GM10248 (cell line): Measurements from ENCODE around the gene MTSS2.

ENCODE experiments used
- CTCF ChIA-PET: fragments of 300-600 bp; sonication (Branson Sonifier 250); formaldehyde crosslinking; extraction: SDS; loops from one replicate; lab custom pipeline; 2021; ENCODE audit warnings: antibody characterized with exemption; lab: Yijun Ruan, JAX
- POLR2A ChIA-PET: fragments of 350-650 bp; sonication (Branson Sonifier 250); formaldehyde crosslinking; extraction: SDS; loops from one replicate; lab custom pipeline; 2020; ENCODE audit warnings: antibody characterized with exemption; lab: Yijun Ruan, JAX
- DNase-seq: peaks from one replicate; pipeline ENCODE4 v3.0.0; 2012; ENCODE audit errors: extremely low spot score
- TF ChIP-seq, protein P1 (sequence below): IDR thresholded peaks from 2 replicates; pipeline ENCODE4 v1.5.1; 2012; ENCODE audit warnings: mild to moderate bottlenecking, low read depth; ENCODE audit errors: extremely low read depth, missing control alignments, control extremely low read depth

Gene MTSS2

GRCh38 chr16:70659953-70660671 is 25.7 kb downstream of the MTSS2 start:
- ChIA-PET POLR2A (no interaction called here), CTCF (interaction anchor here (1.0 to 1.1 kb wide), 2 partner anchors 9 to 290 kb away, joined by 3 to 7 read pairs; no protein-coding TSS in a partner anchor)
- TF ChIP-seq, protein P1, sequence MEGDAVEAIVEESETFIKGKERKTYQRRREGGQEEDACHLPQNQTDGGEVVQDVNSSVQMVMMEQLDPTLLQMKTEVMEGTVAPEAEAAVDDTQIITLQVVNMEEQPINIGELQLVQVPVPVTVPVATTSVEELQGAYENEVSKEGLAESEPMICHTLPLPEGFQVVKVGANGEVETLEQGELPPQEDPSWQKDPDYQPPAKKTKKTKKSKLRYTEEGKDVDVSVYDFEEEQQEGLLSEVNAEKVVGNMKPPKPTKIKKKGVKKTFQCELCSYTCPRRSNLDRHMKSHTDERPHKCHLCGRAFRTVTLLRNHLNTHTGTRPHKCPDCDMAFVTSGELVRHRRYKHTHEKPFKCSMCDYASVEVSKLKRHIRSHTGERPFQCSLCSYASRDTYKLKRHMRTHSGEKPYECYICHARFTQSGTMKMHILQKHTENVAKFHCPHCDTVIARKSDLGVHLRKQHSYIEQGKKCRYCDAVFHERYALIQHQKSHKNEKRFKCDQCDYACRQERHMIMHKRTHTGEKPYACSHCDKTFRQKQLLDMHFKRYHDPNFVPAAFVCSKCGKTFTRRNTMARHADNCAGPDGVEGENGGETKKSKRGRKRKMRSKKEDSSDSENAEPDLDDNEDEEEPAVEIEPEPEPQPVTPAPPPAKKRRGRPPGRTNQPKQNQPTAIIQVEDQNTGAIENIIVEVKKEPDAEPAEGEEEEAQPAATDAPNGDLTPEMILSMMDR: no peak
- DNase-seq: no peak

DNA sequence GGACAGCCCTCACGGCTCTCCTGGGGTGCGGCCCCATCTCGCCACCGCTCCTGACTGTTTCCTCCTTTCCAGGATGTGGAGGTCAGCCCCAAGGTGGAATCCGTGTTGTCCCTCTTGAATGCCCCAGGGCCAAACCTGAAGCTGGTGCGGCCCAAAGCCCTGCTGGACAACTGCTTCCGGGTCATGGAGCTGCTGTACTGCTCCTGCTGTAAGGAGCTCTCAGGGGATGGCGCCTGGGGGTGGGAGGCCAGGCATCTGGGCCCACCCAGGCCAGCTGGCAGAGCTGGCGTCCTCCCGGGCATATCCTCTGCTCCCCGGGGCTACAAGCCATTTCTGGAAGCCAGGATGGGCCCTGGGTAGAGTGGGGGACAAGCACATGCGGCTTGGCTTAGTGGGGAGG is 26.3 kb downstream of the MTSS2 start:
- ChIA-PET POLR2A (no interaction called here), CTCF (interaction anchor here (1.0 to 1.1 kb wide), 2 partner anchors 8 to 290 kb away, joined by 3 to 7 read pairs; no protein-coding TSS in a partner anchor)
- TF ChIP-seq, protein P1: no peak
- no peak for DNase-seq

- DNase-seq: no peak
- ChIA-PET CTCF (interaction anchor here (1.1 to 1.3 kb wide), 2 partner anchors 20 to 32 kb away, joined by 3 read pairs; no protein-coding TSS in a partner anchor), POLR2A (interaction anchor here (0.5 kb wide), 1 partner anchor 1067 kb away, joined by 4 read pairs; no protein-coding TSS in a partner anchor)
- TF ChIP-seq, protein P1: no peak
Measured at GRCh38 chr16:70658921-70659320, 26.9 kb downstream of the MTSS2 start.

- ChIA-PET POLR2A (no interaction called here), CTCF (interaction anchor here (1.1 to 1.3 kb wide), 2 partner anchors 21 to 31 kb away, joined by 3 read pairs; no protein-coding TSS in a partner anchor)
- TF ChIP-seq, protein P1: no peak
- DNase-seq: no peak
Measured at GRCh38 chr16:70657956-70658355, 27.9 kb downstream of the MTSS2 start.

GRCh38 chr16:70656712-70657263 is 29.1 kb downstream of the MTSS2 start:
- TF ChIP-seq, protein P1: no peak
- CTCF ChIA-PET: no interaction called here
- POLR2A ChIA-PET: no interaction called here
- DNase-seq: no peak

DNA sequence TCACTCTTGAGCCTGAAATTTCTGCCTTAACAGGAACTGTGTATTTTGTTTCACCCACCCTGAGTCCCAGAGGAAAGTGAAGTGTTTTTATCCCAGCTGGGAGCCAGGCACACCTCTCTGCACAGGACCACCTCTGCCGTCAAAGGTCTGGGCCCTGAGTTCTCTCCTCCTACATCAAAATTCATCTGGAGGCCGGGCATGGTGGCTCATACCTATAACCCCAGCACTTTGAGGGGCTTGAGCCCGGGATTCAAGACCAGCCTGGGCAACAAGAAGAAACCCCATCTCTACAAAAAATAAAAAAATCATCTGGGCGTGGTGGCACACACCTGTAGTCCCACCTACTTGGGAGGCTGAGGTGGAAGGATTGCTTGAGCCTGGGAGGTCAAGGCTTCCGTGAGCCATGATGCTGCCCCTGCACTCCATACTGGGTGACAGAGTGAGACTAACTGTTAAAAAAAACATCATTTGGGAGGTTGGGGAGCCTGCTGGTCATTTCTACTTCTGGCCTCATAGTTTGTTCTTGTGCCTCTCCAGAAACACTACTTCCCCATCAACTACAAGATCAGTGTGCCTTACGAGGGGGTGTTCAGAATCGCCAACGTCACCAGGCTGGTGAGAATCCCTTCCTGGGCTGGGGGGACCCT is 29.7 kb downstream of the MTSS2 start:
- POLR2A ChIA-PET: no interaction called here
- CTCF ChIA-PET: interaction anchor here (2.1 kb wide), 1 partner anchor 24 kb away, joined by 7 read pairs; no protein-coding TSS in a partner anchor
- TF ChIP-seq, protein P1: no peak
- no peak for DNase-seq
